Natural killer cell (primary cell): ENCODE measurements around the gene TTF2. TPM values are rescaled to one million over a fixed set of nuclear protein-coding genes. Genes with fewer than 3 reads are reported as not detected.

Experiments
- ATAC-seq, 3 donors: fragments of 150-1000 bp in 2 of 3; fragments of 200-7000 bp in 1 of 3; cut with Tn5 transposase; 1 replicate in 1 of 3; 2 replicates in 2 of 3; pipeline ENCODE4 v1.10.0; 2021; ENCODE audit warnings: mild to moderate bottlenecking in 2 of 3, moderate library complexity in 2 of 3
- DNase-seq, 2 donors: peaks; one replicate each; pipeline versions ENCODE4 v3.0.0 to v3.0.0-alpha.2; 2013 to 2021; ENCODE audit warnings: mixed read lengths in 1 of 2
- H3K27ac ChIP-seq: one replicate; pipeline ENCODE4 v1.5.1; 2013; ENCODE audit warnings: mild to moderate bottlenecking, low read length
- H3K27me3 ChIP-seq: one replicate; pipeline ENCODE4 v1.6.1; 2013; ENCODE audit warnings: low read length; ENCODE audit not compliant: control insufficient read depth, insufficient read depth
- H3K36me3 ChIP-seq: one replicate; pipeline ENCODE4 v1.6.1; 2013; ENCODE audit warnings: low read length; ENCODE audit not compliant: control insufficient read depth, insufficient read depth
- H3K4me1 ChIP-seq: one replicate; pipeline ENCODE4 v1.6.1; 2013; ENCODE audit warnings: low read length; ENCODE audit not compliant: control insufficient read depth, insufficient read depth
- H3K4me3 ChIP-seq: one replicate; pipeline ENCODE4 v1.5.1; 2013; ENCODE audit warnings: low read length
- H3K9me3 ChIP-seq: one replicate; pipeline ENCODE4 v1.6.1; 2013; ENCODE audit warnings: low read length; ENCODE audit not compliant: control insufficient read depth, insufficient read depth
- H3K27ac Mint-ChIP-seq, 2 donors: one replicate each; pipeline ENCODE4 v1.8.0; 2022; ENCODE audit warnings: mild to moderate bottlenecking in 2 of 2, mixed read lengths in 2 of 2, moderate library complexity in 1 of 2
- H3K27me3 Mint-ChIP-seq, 2 donors: one replicate each; pipeline ENCODE4 v1.8.0; 2022; ENCODE audit warnings: low read depth in 2 of 2, mixed read lengths in 2 of 2
- H3K36me3 Mint-ChIP-seq: one replicate; pipeline ENCODE4 v1.8.0; 2022; ENCODE audit warnings: mixed read lengths
- H3K4me1 Mint-ChIP-seq, 2 donors: one replicate each; pipeline ENCODE4 v1.8.0; 2022; ENCODE audit warnings: mixed read lengths in 2 of 2
- H3K4me3 Mint-ChIP-seq: one replicate; pipeline ENCODE4 v1.8.0; 2022; ENCODE audit warnings: mild to moderate bottlenecking, moderate library complexity, mixed read lengths
- H3K9me3 Mint-ChIP-seq, 2 donors: one replicate each; pipeline ENCODE4 v1.8.0; 2022; ENCODE audit warnings: mixed read lengths in 2 of 2
- WGBS: methylation state at CpG from one replicate; pipeline ENCODE4 v1.1.7; 2013; ENCODE audit warnings: missing lambda C conversion rate; ENCODE audit not compliant: insufficient coverage; 5-methylcytosine and 5-hydroxymethylcytosine counted together
- intact Hi-C: fragments of 100-400 bp; cut with micrococcal nuclease; formaldehyde crosslinking; loops from one replicate; pipeline ENCODE4 v1.14.2; 2022
- total RNA-seq, 4 donors: library from RNA; stranded (reverse); fragments of 120-200 nt in 1 of 4; gene quantifications; one replicate each; pipeline versions ENCODE4 v1.2.3 to v1.2.4, GENCODE V29; 2013 to 2022
- TF ChIP-seq, protein P1 (sequence below): fragments of 200-600 bp; IDR thresholded peaks from one replicate; pipeline ENCODE4 v1.8.0; 2022; ENCODE audit warnings: antibody characterized with exemption

Gene TTF2
- total RNA-seq, 3 donors from 2014 or later (not counting 1 experiment from before 2014, with no cell fraction given) = 17.9 to 24.7 (median 23.9) TPM

GRCh38 chr1:117045644-117046043, 14.5 kb upstream of the TTF2 start:
- H3K27ac Mint-ChIP-seq = no peak overlapping the region
- ATAC-seq = no peak

DNA sequence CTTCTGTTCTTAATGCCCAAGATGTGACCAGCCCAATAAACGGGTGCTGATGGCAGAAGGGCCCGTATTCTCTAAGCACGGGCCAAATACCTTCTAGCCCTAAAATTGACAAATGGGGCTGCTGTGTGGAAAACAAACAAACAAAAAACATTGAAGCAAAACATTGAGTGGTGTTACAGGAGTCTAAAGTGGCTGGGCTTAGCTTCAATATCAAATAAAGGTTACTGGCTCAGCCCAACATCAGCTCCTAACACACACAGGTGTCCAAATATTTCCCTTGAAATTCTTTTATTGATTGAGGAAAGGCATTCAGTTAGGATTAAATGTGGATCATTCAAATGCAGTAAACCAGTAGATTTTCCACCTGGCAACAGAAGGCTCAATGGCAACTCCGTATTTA, 13.3 kb upstream of the TTF2 start:
- no peak overlapping the region for H3K4me3 Mint-ChIP-seq
- H3K27ac Mint-ChIP-seq = no peak overlapping the region
- no peak overlapping the region for H3K4me3 ChIP-seq

More at GRCh38 chr1:117045644-117046043, 14.5 kb upstream of the TTF2 start:
- intact Hi-C loops = loop anchor here (5.0 kb wide), 1 partner anchor 38 kb away; no protein-coding TSS in a partner anchor
- TF ChIP-seq, protein P1, sequence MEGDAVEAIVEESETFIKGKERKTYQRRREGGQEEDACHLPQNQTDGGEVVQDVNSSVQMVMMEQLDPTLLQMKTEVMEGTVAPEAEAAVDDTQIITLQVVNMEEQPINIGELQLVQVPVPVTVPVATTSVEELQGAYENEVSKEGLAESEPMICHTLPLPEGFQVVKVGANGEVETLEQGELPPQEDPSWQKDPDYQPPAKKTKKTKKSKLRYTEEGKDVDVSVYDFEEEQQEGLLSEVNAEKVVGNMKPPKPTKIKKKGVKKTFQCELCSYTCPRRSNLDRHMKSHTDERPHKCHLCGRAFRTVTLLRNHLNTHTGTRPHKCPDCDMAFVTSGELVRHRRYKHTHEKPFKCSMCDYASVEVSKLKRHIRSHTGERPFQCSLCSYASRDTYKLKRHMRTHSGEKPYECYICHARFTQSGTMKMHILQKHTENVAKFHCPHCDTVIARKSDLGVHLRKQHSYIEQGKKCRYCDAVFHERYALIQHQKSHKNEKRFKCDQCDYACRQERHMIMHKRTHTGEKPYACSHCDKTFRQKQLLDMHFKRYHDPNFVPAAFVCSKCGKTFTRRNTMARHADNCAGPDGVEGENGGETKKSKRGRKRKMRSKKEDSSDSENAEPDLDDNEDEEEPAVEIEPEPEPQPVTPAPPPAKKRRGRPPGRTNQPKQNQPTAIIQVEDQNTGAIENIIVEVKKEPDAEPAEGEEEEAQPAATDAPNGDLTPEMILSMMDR = no peak
- no peak for DNase-seq
- H3K36me3 ChIP-seq = no peaks in the 10 kb centered on the region
- WGBS = 94% methylated on average over 2 of the region's 2 CpGs
- H3K4me3 ChIP-seq = no peak overlapping the region
- no peaks in the 10 kb centered on the region for H3K27me3 ChIP-seq
- H3K4me1 ChIP-seq = peaks cover 9% of the 10 kb centered on the region
- H3K9me3 ChIP-seq = no peaks in the 10 kb centered on the region
- no peak overlapping the region for H3K4me3 Mint-ChIP-seq
- no peaks in the 10 kb centered on the region for H3K27me3 Mint-ChIP-seq
- H3K9me3 Mint-ChIP-seq = no peaks in the 10 kb centered on the region
- peaks cover 10 to 14% of the 10 kb centered on the region in 2 donors for H3K4me1 Mint-ChIP-seq
- no peak overlapping the region for H3K27ac ChIP-seq
- H3K36me3 Mint-ChIP-seq = no peaks in the 10 kb centered on the region

DNA sequence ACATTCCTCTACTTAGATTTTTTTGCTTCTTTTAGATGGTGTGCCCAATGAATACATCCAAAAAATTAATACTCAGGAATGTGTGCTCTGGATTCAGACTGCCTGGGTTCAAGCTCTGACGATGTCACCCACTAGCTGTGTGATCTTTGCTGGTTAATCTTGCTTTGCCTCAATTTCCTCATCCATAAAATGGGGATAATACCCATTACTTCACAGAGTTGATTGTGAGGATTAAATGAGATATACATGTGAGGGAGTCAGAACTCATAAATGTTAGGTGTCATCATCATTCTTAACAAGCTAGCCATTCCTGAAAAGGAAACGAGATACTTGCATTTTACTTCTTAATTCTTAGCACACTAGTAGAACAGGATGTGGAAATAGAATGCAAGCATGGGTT, 12.9 kb upstream of the TTF2 start:
- Mint-ChIP-seq H3K27ac (no peak overlapping the region), H3K4me1 (peaks cover 24 to 28% of the 10 kb centered on the region in 2 donors), H3K9me3 (no peaks in the 10 kb centered on the region), H3K36me3 (no peaks in the 10 kb centered on the region), H3K27me3 (no peaks in the 10 kb centered on the region), H3K4me3 (no peak overlapping the region)
- intact Hi-C loops = loop anchor here (5.0 kb wide), 1 partner anchor 40 kb away; no protein-coding TSS in a partner anchor
- no peak overlapping the region for H3K4me3 ChIP-seq
- H3K36me3 ChIP-seq = no peaks in the 10 kb centered on the region
- H3K4me1 ChIP-seq = peaks cover 17% of the 10 kb centered on the region
- ATAC-seq (no peak), DNase-seq (no peak)
- H3K27ac ChIP-seq = no peak overlapping the region
- TF ChIP-seq, protein P1 = no peak
- no peaks in the 10 kb centered on the region for H3K27me3 ChIP-seq
- H3K9me3 ChIP-seq = no peaks in the 10 kb centered on the region
- 100% methylated on average over 1 of the region's 2 CpGs for WGBS

More for the DNA sequence above, 13.3 kb upstream of the TTF2 start:
- Mint-ChIP-seq H3K27me3 (no peaks in the 10 kb centered on the region), H3K36me3 (no peaks in the 10 kb centered on the region), H3K9me3 (no peaks in the 10 kb centered on the region), H3K4me1 (peaks cover 19 to 24% of the 10 kb centered on the region in 2 donors)
- DNase-seq (no peak), ATAC-seq (no peak)
- Histone ChIP-seq H3K27ac (no peak overlapping the region), H3K4me1 (peaks cover 12% of the 10 kb centered on the region), H3K27me3 (no peaks in the 10 kb centered on the region), H3K9me3 (no peaks in the 10 kb centered on the region), H3K36me3 (no peaks in the 10 kb centered on the region)
- intact Hi-C loops = loop anchor here (5.0 kb wide), 1 partner anchor 39 kb away; no protein-coding TSS in a partner anchor
- 94% methylated on average over 4 of the region's 4 CpGs for WGBS
- TF ChIP-seq, protein P1 = no peak

- TF ChIP-seq, protein P1 = no peak
- H3K4me1 Mint-ChIP-seq = peaks cover 27 to 32% of the 10 kb centered on the region in 2 donors
- intact Hi-C loops = loop anchor here (5.0 kb wide), 1 partner anchor 43 kb away; no protein-coding TSS in a partner anchor
These were observed 10.3 kb upstream of the TTF2 start for GRCh38 chr1:117049857-117050256.

More at GRCh38 chr1:117049857-117050256, 10.3 kb upstream of the TTF2 start:
- Mint-ChIP-seq H3K4me3 (no peak overlapping the region), H3K27ac (peak overlapping the region; percentile 59 to 77), H3K36me3 (no peaks in the 10 kb centered on the region), H3K9me3 (no peaks in the 10 kb centered on the region), H3K27me3 (no peaks in the 10 kb centered on the region)
- WGBS = 75% methylated on average over 5 of the region's 5 CpGs
- Histone ChIP-seq H3K36me3 (no peaks in the 10 kb centered on the region), H3K4me1 (peaks cover 17% of the 10 kb centered on the region), H3K27me3 (no peaks in the 10 kb centered on the region), H3K27ac (no peak overlapping the region), H3K9me3 (no peaks in the 10 kb centered on the region), H3K4me3 (no peak overlapping the region)
- no peak for ATAC-seq
- peak in 1 of 2 donors; percentile 27 for DNase-seq
